Thymus (tissue), 11 donors: ENCODE data around the gene SLC35C1. TPM values are rescaled to one million over a fixed set of nuclear protein-coding genes. Genes with fewer than 3 reads are reported as not detected.

Experiments
- DNase-seq, 9 donors: peaks; one replicate each; pipeline ENCODE4 v3.0.0-alpha.2; 2013; ENCODE audit warnings: low spot score in 9 of 9, low read depth in 6 of 9, missing footprints in 1 of 9
- H3K27ac ChIP-seq, 2 donors: one replicate each; pipeline ENCODE4 v1.5.1; 2013; ENCODE audit warnings: control low read depth in 1 of 2, low read depth in 1 of 2, low read length in 1 of 2, mild to moderate bottlenecking in 1 of 2, moderate library complexity in 1 of 2
- H3K27me3 ChIP-seq, 2 donors: one replicate each; pipeline ENCODE4 v1.5.1; 2013; ENCODE audit warnings: low read length in 1 of 2; ENCODE audit not compliant: control insufficient read depth in 2 of 2, insufficient read depth in 1 of 2
- H3K36me3 ChIP-seq, 2 donors: one replicate each; pipeline ENCODE4 v1.5.1; 2013; ENCODE audit warnings: low read length in 1 of 2, mild to moderate bottlenecking in 1 of 2, moderate library complexity in 1 of 2; ENCODE audit not compliant: control insufficient read depth in 2 of 2, insufficient read depth in 2 of 2
- H3K4me1 ChIP-seq, 2 donors: one replicate each; pipeline ENCODE4 v1.5.1; 2013; ENCODE audit warnings: low read length in 2 of 2; ENCODE audit not compliant: control insufficient read depth in 2 of 2, insufficient read depth in 2 of 2
- H3K4me3 ChIP-seq, 2 donors: one replicate each; pipeline ENCODE4 v1.5.1; 2013; ENCODE audit warnings: low read length in 2 of 2, control low read depth in 1 of 2, mild to moderate bottlenecking in 1 of 2
- H3K9me3 ChIP-seq, 2 donors: one replicate each; pipeline ENCODE4 v1.5.1; 2013; ENCODE audit warnings: low read length in 1 of 2, mild to moderate bottlenecking in 1 of 2; ENCODE audit not compliant: control insufficient read depth in 2 of 2, insufficient read depth in 1 of 2
- WGBS: extraction: QIAGEN DNeasy Blood & Tissue Kit; methylation state at CpG from one replicate; pipeline ENCODE4 v1.1.7; 2013; 5-methylcytosine and 5-hydroxymethylcytosine counted together
- polyA plus RNA-seq: library from polyadenylated mRNA; stranded (reverse); fragments of 200-250 nt; gene quantifications from one replicate; pipeline ENCODE4 v1.2.3, GENCODE V29; 2013
- total RNA-seq: library from RNA; stranded (reverse); fragments of 120-200 nt; gene quantifications from one replicate; pipeline ENCODE4 v1.2.4, GENCODE V29; 2013
- donor health status: healthy.

Gene SLC35C1
- total and polyA plus RNA-seq, 2 donors, result 0.99 to 7.3 TPM

- Histone ChIP-seq H3K4me1 (peaks cover 0 to 2% of the 10 kb centered on the region in 2 donors), H3K27ac (no peak overlapping the region), H3K36me3 (no peaks in the 10 kb centered on the region), H3K9me3 (no peaks in the 10 kb centered on the region), H3K4me3 (no peak overlapping the region), H3K27me3 (peaks cover 0 to 24% of the 10 kb centered on the region in 2 donors)
- 96% methylated on average over 10 of the region's 10 CpGs for WGBS
- DNase-seq, result no peak
Measured at GRCh38 chr11:45798793-45799441, 6.0 kb upstream of the SLC35C1 start.

GRCh38 chr11:45799562-45799961 lies 5.4 kb upstream of the SLC35C1 start:
- Histone ChIP-seq H3K9me3 (no peaks in the 10 kb centered on the region), H3K27me3 (peaks cover 0 to 30% of the 10 kb centered on the region in 2 donors), H3K27ac (no peak overlapping the region), H3K36me3 (no peaks in the 10 kb centered on the region), H3K4me3 (no peak overlapping the region), H3K4me1 (peaks cover 0 to 4% of the 10 kb centered on the region in 2 donors)
- WGBS, result 98% methylated on average over 3 of the region's 3 CpGs
- DNase-seq, result no peak

GRCh38 chr11:45800261-45800660 lies 4.7 kb upstream of the SLC35C1 start:
- H3K9me3 ChIP-seq, result no peaks in the 10 kb centered on the region
- H3K27ac ChIP-seq, result no peak overlapping the region
- H3K4me3 ChIP-seq, result no peak overlapping the region
- peaks cover 0 to 4% of the 10 kb centered on the region in 2 donors for H3K4me1 ChIP-seq
- no peaks in the 10 kb centered on the region for H3K36me3 ChIP-seq
- 98% methylated on average over 2 of the region's 2 CpGs for WGBS
- H3K27me3 ChIP-seq, result peaks cover 0 to 32% of the 10 kb centered on the region in 2 donors
- DNase-seq, result no peak

GRCh38 chr11:45801723-45802315 lies 3.1 kb upstream of the SLC35C1 start:
- no peaks in the 10 kb centered on the region for H3K9me3 ChIP-seq
- H3K27ac ChIP-seq, result no peak overlapping the region
- H3K4me1 ChIP-seq, result peaks cover 9 to 19% of the 10 kb centered on the region in 2 donors
- no peaks in the 10 kb centered on the region for H3K36me3 ChIP-seq
- WGBS, result 96% methylated on average over 2 of the region's 2 CpGs
- H3K27me3 ChIP-seq, result peaks cover 0 to 32% of the 10 kb centered on the region in 2 donors
- peak in 1 of 9 donors; percentile 32 for DNase-seq
- H3K4me3 ChIP-seq, result no peak overlapping the region

GRCh38 chr11:45802531-45803317 lies 2.2 kb upstream of the SLC35C1 start:
- H3K36me3 ChIP-seq, result peaks cover 0 to under 1% of the 10 kb centered on the region in 2 donors
- H3K27ac ChIP-seq, result no peak overlapping the region
- peaks cover 17 to 28% of the 10 kb centered on the region in 2 donors for H3K4me1 ChIP-seq
- H3K27me3 ChIP-seq, result peaks cover 0 to 32% of the 10 kb centered on the region in 2 donors
- H3K9me3 ChIP-seq, result no peaks in the 10 kb centered on the region
- no peak for DNase-seq
- 97% methylated on average over 10 of the region's 10 CpGs for WGBS
- no peak overlapping the region for H3K4me3 ChIP-seq

GRCh38 chr11:45803971-45804760 lies 783 bp upstream of the SLC35C1 start:
- Histone ChIP-seq H3K4me1 (peaks cover 19 to 28% of the 10 kb centered on the region in 2 donors), H3K27me3 (peaks cover 0 to 29% of the 10 kb centered on the region in 2 donors), H3K4me3 (peak overlapping the region; percentile 82 to 87), H3K9me3 (no peaks in the 10 kb centered on the region), H3K36me3 (peaks cover 0 to 3% of the 10 kb centered on the region in 2 donors), H3K27ac (peak overlapping the region; percentile 41 to 90)
- DNase-seq, result peak in 5 of 9 donors; percentile 16 to 67 (median 46)
- WGBS, result 1% methylated on average over 70 of the region's 70 CpGs

- H3K4me1 ChIP-seq, result peaks cover 19 to 28% of the 10 kb centered on the region in 2 donors
- H3K27ac ChIP-seq, result peak overlapping the region in 1 of 2 donors; percentile 75
- H3K36me3 ChIP-seq, result peaks cover under 1 to 3% of the 10 kb centered on the region in 2 donors
- 31% methylated on average over 29 of the region's 29 CpGs for WGBS
- peak overlapping the region; percentile 82 to 87 for H3K4me3 ChIP-seq
- peaks cover 0 to 28% of the 10 kb centered on the region in 2 donors for H3K27me3 ChIP-seq
- no peaks in the 10 kb centered on the region for H3K9me3 ChIP-seq
- peak in 2 of 9 donors; percentile 23 to 35 for DNase-seq
Measured at GRCh38 chr11:45805305-45806071, 539 bp downstream of the SLC35C1 start.
